Hippocampal formation (tissue), 2 donors: Measurements from ENCODE around the gene SPG11.
"Not testable (repeated sequence)": the region's sequence is repeated elsewhere in the genome, so short reads cannot be mapped to it uniquely, and the experiment has no call there.

Experiments used
- DNase-seq, 2 donors: peaks; one replicate each; lab custom pipeline; 2025; lab: John Stamatoyannopoulos, UW

Gene SPG11

GRCh38 chr15:44675911-44676310 lies 12.4 kb upstream of the SPG11 start:
- no peak for DNase-seq

GRCh38 chr15:44673639-44674038 lies 10.2 kb upstream of the SPG11 start:
- no peak for DNase-seq

- DNase-seq = no peak
Observed at GRCh38 chr15:44670087-44670950, 6.9 kb upstream of the SPG11 start.

- no peak for DNase-seq
Observed at GRCh38 chr15:44668921-44669320, 5.5 kb upstream of the SPG11 start.

GRCh38 chr15:44667039-44667360 lies 3.5 kb upstream of the SPG11 start:
- no peak for DNase-seq

- DNase-seq = no peak
Observed at GRCh38 chr15:44666210-44667038, 3.0 kb upstream of the SPG11 start.

- no peak for DNase-seq
Observed at GRCh38 chr15:44662478-44663409, 718 bp downstream of the SPG11 start.

GRCh38 chr15:44661576-44661975 lies 1.9 kb downstream of the SPG11 start:
- no peak for DNase-seq

- DNase-seq = no peak
Observed at GRCh38 chr15:44659056-44659455, 4.4 kb downstream of the SPG11 start.

GRCh38 chr15:44657378-44657777 lies 6.1 kb downstream of the SPG11 start:
- DNase-seq = no peak

- no peak for DNase-seq
Observed at GRCh38 chr15:44656913-44657312, 6.5 kb downstream of the SPG11 start.

GRCh38 chr15:44656298-44656697 lies 7.2 kb downstream of the SPG11 start:
- no peak for DNase-seq

GRCh38 chr15:44654858-44655257 lies 8.6 kb downstream of the SPG11 start:
- no peak for DNase-seq

- DNase-seq = no peak
Observed at GRCh38 chr15:44647637-44648036, 15.8 kb downstream of the SPG11 start.

GRCh38 chr15:44647036-44647435 lies 16.4 kb downstream of the SPG11 start:
- DNase-seq = no peak

GRCh38 chr15:44646460-44646859 lies 17.0 kb downstream of the SPG11 start:
- DNase-seq = no peak

GRCh38 chr15:44641651-44642050 lies 21.8 kb downstream of the SPG11 start:
- DNase-seq = no peak

- DNase-seq = no peak
Observed at GRCh38 chr15:44636976-44637375, 26.5 kb downstream of the SPG11 start.

GRCh38 chr15:44633603-44634002 lies 29.9 kb downstream of the SPG11 start:
- DNase-seq = no peak

GRCh38 chr15:44625286-44625685 lies 38.2 kb downstream of the SPG11 start:
- not testable (repeated sequence) for DNase-seq

GRCh38 chr15:44623178-44623577 lies 40.3 kb downstream of the SPG11 start:
- DNase-seq = no peak

- DNase-seq = no peak
Observed at GRCh38 chr15:44620081-44620480, 43.4 kb downstream of the SPG11 start.
